ENCODE results near the gene MEN1. TPM values are rescaled to one million over a fixed set of nuclear protein-coding genes. Genes with fewer than 3 reads are reported as not detected.

The MEN1 gene
- 4.3 TPM for total RNA-seq (ENCODE audit: insufficient read depth, low replicate concordance)

DNA sequence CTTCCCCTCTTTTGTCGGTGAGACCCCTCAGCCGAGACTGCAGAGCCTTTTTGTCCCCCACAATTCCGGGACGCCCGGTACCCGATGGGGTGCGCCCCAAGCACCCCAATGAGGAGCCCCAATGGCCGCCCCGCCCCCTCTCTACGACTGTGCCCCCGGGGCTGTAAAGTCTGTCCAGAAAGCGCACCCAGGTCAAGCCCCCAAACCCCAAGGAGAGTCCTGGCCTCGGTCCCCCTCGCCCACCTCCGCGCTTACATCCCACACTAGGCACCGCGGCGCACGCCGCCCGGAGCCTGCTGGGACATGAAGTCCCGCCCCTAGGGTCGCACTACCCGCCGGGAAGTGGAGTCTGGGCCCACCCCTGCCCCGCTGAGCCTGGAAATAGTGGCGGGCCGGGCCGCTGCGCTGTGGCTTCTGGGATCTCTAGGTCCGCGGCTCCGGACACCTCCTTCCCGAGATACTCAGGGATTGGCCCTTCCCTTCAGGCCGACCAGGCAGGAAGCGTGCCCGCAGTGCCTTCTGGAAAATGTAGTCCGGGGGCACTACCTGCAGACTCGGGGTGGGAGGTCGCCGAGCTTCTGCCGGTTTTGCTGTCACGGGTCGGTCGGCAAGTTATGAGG is at the start of gene MEN1:
TSS of gene MEN1 (minus strand) at position 281 of the 620 bp plus-strand sequence. CDS start 442 bp downstream, outside the sequence.
- peak; percentile 99 for DNase-seq (ENCODE audit: low spot score)

DNA sequence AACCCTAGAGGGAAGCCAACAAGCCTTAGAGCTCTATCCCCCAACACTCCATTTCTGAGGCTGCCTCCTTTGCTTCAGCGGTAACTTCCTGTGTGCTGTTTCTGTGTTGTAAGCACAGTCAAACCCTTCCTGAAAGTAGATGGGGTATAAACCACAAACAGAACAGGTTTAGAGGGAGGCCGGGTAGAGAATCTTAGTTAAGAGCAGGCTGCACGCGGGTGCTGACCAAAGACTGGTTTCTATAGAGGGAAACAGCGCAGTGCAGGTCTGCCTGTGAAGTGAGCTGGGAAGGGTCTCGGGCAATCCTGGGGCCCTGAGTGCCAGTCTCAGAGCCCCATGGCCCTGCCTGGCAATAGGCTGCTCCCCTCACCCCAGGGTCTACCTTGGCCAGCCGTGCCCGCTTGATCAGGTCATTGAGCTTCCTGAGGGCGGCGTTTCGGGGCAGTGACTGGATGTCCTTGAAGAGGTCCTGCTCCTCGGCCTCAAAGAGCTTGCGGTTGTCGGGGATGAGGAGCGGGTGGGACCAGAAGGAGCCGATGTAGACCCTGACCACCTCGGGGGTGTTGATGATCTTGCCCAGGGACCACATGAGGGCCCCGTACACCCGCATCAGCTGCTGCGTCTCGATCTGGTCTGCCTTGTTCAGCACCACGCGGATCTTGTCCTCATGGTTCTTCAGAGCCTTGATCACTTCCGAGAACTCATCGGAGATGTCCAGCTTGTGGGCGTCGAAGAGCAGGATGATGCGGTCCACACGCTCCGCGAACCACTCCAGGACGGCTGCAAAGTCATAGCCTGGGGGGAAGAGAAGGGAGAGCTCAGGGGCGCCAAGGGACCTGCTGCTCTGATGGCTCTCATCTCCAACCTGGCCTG is 49.4 kb upstream of the MEN1 start:
- DNase-seq (ENCODE audit: low spot score), result no peak

DNA sequence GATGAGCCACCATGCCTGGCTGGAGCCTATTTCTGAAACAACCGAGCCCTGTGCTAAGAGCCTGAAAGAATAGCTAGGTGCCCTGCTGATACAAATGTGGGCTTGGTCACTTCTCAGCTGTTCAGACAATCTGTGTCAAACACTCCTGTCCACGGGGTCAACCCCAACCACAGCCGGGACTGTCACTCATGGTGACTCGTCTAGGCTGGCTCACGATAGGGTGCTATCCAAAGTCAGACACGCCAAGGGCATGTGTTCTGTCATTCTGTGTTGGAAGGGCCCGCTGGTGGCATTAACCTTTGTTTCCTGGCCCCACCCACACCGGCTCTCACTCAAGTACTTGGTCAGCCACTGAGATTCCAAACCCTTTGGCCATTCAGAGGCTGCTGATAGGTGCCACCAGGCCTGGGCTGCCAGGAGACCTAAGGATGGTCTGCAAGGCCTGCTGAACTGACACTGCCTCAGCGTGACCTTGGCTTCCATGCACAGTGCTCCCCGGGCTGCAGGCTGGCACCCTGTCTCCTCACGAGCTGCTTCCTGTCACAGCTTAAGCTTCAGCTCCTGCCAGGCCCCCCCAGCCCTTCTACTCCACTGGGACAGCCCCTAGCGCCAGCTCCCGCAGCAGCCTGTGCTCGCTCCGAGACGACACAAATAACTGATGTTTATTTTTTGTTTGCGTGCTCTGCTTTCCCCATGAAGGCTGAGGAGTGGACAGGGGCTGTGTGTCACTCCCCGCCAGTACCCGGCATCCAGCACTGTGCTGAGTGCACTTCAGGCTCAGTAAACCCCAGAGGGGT is 48.3 kb upstream of the MEN1 start:
- DNase-seq (ENCODE audit: low spot score), result no peak

DNA sequence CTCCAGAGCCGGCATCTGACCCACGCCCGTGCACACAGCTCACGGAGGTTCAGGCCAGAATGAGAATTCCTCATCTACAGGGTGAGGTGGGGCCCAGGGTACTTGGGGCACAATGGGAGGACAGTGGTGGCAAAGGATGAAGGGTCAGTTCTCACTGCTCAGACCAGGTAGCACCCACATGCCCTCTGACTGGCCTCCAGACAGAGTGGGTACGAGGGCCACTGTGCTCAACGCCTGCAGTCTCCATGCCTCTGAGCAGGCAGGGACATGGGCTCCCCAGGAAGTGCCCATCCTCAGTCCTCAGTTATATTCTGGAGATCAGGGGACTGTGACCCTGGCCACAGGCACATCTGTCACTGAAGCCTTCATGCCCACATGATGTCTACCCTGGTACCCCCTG is 47.1 kb upstream of the MEN1 start:
- DNase-seq (ENCODE audit: low spot score), result no peak

DNA sequence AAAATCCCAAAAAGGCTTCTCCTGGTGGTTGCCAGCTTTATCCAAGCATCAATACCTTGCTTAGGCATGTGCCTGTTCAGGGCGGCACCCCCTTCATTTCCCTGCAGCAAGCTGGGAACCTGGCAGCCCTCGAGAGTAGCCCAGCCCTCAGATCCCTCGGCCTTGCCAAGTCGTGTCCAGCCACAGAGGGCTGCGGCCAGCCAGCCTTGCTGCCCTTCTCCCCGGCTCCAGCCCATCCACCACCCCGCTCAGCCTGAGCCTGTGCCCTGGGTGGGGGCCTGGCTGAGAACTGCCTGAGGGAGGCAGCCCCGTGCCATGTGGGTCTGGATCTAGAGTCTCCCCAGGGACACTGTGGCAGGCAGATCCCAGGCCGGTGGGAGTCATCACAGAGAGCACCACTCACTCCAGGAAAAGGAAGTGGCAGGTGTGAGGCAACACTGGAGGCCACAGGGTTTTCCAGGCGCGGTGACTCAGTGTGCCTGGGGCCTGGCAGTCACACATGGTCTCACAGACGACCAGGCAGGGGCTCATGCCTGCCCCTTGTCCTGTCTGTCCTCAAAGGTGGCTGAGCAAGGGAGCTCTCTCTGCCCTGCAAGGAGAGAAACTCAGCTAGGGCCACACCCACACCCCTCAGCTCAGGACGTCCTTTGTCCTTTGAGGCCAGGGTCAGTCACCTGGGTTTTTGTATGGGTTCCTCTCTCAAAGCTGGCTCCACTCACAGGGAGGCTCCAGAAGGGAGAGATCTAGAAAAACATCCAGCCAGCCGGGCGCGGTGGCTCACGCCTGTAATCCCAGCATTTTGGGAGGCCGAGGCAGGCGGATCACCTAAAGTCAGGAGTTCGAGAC is 46.3 kb upstream of the MEN1 start:
- DNase-seq (ENCODE audit: low spot score), result no peak

DNA sequence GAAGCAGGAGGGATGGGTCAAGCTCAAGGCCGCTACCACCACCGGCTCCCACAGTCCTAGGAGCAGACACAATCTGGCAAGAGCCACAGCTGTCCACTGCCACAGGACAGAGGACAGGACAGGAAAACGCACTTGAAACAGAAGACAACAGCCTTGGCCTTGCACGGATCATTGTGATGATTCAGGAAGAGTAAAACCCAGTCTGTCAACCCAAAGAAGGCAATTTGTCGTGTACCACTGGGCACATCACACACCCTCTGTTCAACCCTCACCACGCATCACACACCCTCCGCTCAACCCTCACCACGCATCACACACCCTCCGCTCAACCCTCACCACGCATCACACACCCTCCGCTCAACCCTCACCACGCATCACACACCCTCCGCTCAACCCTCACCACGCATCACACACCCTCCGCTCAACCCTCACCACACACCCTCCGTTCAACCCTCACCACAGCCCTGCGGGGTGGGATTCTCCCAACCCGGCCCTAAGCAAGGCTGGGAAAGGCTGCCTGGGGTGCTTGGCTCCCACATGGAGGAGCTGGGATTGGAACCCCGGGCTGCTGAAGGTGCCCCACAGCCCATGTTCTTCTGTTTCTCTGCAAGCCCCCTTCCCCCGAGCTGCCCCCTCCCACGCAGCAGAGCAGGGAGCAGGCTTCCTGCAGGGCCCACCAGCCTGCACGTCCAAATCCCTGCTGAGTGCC is 45.4 kb upstream of the MEN1 start:
- no peak for DNase-seq (ENCODE audit: low spot score)

DNA sequence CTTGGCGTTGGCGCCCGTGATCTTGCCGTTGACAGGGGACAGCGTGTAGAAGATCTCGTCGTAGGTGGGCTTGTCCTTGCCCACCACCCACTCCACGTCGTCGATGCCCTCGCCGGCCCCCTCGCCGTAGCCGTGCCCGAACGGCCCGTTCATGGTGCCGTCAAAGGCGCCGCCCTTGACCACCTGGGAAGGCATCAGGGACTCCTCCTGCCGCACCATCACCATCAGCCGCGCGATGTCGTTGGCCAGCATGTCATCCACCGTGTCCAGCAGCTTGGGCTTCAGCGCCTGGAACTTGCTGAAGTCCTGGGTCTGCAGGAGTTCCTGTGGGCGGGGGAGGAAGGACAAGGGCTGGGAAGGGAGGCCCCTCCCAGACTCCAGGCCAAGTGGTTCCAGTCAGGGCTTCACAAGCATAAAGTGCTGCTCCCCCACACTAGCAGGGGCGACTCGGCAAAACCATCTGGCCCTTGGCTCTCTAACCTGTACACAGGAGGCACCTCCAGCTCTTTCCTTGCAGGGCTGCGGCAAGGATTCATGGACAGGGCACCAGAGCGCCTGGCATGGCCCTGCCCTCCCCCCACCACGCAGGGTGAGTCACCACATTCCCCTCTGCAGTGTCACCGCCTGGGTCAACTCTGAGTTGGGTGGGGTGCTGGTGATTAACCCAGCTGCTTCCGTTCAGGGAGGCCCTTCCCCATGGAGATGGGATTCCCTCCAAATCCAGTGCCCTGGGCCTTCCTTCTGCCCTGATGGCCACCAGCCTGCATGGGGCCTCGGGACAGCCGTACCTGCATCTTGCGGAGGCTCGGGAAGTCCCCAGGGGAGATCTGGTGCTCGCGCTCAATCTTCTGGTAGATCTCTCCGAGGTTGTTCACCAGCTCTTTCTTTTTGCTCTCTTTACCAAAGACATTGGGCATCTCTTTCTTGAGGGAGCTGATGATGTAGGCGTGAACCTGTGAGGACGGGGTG is 44.5 kb upstream of the MEN1 start:
- DNase-seq (ENCODE audit: low spot score), result peak; percentile 87

DNA sequence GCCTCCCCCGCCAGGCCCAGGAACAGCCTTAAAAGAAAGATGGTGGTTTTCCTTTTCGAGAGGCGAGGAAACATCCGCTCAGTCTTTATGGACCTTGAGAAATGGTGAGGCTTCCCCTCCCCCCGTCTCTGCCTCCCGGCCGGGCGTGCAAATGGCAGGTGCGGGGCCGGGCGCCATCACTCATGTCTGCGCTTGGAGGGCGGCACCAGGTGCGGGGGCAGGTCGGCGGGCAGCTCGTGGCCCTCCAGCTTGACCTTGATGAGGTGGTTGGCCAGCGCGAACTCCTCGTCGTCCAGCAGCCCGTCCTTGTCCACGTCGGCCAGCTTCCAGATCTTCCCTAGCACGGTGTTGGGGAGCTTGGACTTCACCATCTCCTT is 43.8 kb upstream of the MEN1 start:
- no peak for DNase-seq (ENCODE audit: low spot score)

DNA sequence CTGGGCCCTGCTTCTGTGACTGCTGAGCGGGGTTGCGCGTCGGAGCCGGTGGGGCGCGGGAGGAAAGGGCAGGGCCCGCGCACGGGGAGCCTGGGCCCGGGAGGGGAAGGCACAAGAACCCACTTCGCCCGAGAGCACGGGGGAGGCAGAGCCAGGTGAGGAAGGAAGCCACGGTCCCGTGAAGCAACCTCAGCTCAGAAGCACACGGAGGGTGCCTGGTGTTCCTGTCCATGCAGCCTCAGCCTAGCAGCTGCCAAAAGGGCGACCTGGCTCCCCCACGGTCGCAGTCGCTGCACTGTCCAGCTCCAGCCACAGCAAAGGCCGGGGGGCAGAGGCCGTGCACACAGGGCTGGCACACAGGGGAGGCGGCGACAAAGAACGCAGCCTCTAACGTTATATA is 43.4 kb upstream of the MEN1 start:
- no peak for DNase-seq (ENCODE audit: low spot score)

DNA sequence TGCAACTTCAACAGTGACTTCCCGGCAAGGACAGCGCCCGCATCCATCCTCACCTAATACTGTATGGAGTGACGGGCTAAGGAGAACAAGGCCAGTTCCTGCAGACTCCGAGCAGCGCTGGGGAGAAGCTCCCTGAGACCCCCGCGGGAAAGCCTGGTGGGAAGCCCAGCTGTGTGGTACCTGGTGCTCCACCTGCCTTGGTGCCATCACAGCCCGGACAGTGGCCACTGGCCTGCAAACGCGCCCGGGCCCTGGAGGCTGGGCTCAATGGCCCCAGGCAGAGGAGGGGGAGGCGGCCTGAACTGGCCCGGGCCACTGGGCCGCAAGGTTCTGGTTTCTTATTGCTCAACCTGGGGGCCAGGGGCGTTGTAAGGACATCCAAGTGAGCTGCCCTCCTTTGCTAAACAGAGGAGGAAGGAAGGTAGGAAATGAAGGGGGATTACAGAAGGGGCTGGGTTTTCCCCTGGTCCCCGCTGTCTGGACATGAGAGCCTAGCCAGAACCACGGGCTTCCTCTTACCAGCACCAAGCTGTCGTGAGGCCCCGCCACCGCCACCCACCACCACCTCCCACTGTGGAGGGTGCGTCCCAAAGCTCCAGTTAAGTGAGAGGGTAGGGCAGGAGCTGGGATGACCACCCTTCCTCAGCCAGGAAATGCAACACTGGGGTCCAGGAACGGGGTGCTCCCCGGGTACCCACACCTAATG is 42.6 kb upstream of the MEN1 start:
- DNase-seq (ENCODE audit: low spot score), result no peak

DNA sequence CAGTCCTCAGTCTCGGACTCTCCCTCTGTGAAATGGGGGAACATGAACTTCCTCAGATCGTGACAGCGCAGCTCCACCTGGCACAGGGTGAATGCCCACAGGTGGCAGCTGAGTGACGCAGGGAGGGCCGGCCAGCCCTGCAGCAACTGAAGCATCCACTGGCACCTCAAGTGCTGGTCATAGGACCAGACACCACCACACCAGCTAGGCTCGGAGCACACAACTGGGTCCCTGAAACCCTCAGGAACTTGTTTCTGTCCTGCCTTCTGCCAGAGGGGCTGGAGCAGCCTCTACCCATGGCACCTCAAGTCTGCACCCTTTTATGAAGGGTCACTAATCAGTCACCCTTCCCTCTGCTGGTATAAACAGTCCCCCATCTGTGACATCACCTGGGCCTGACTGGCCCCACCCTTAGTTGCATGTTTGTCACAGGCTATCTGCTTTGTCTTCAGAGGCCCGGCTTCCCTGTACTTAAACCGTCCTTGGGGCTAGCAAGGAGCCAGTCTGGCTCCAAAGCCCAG is 41.5 kb upstream of the MEN1 start:
- no peak for DNase-seq (ENCODE audit: low spot score)

DNA sequence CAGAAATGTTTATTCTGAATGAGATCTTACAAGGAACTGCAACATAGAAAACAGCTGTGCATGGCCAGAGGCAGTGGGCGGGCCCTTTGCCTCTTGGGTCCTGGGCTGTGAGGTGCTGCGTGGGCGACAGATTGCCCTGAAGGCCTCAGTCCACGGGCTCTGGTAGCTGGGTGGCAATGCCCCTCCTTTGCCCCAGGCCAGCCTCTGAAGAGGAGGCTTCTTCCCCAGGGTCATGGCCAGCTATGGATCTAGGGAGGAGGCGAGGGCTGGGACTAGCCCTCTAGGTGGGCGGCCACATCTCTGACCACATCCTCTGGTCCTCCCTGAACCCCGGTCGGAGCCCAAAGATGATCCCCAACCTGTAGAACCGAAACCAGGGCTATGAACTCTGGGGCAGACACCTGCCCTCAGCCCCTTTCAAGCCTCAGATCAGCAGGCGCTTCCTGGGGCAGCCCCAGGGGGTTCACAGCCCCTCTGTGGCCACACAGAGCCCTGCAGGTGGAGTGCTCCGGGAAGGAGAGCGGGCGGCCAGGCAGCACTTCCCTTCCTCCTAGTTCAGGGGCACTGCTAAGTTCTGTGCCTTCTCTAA is 40.7 kb upstream of the MEN1 start:
- no peak for DNase-seq (ENCODE audit: low spot score)

DNA sequence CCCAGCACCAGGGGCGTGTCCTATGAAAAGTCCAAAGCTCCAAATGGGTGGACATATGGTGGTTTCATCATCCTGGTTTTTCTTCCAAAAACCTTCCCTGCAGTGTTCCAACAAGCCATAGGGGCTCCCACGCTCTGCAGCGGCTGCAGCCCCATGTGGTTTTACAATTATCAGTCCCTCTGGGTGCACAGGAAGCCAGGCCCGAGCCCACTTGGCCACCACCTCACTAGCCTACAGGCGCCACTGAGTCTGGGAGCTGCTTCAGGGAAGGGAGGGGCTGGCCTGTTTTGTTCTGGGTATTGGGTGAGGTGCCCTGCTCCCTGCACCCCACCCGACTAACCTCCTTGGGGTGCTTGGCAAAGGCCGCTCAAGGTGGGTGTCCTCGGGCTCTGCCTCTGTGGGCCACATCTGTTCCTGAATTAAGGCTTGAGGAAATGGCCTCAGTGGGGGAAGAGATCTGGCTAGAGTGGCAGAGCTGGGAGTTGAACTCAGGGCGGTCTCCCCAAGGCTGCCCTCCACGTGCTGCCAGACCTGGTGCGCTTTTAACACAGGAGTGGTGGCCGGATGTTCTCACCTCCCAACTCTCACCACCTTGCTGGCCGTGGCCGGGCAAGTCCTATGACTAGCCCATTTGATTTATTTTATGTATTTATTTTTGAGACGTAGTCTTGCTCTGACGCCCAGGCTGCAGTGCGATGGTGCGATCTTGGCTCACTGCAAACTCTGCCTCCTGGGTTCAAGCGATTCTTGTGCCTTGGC is 39.4 kb upstream of the MEN1 start:
- no peak for DNase-seq (ENCODE audit: low spot score)

DNA sequence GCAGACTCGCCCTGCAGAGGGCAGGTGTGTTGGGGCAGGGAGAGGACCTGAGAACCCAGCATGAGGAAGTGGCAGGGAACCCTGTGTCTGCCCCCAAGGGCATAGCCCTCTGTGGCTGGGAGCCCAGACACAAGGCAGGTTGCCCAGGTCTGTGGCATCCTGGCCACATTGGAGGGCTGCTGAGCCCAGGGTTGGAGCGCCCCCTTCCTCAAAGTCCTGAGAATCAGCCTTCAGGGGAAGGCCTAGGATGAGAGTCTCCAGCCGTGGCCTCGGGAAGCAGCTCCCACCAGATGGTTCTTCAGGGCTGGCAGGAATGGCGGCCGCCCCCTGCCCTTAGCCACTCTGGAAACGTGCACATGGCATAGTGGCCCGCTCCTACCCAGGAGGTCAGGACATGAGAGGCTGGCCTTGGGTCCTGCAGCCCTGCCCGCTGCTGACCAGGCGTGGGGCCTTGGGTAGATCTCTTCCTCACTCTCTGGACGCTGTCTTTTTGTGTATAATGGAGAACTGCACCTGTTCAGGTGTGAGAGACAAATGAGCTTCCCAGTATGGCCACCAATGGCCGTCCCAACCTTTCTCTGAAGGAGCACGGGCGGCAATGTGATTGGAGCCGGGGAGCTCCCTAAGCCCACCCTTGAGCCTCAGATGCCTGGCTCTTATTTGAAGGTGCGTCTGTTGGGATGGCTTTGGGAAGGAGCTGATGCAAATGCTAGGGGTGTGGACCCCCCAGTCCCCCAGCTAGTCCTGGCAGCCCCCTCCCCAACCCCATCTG is 38.7 kb upstream of the MEN1 start:
- no peak for DNase-seq (ENCODE audit: low spot score)

DNA sequence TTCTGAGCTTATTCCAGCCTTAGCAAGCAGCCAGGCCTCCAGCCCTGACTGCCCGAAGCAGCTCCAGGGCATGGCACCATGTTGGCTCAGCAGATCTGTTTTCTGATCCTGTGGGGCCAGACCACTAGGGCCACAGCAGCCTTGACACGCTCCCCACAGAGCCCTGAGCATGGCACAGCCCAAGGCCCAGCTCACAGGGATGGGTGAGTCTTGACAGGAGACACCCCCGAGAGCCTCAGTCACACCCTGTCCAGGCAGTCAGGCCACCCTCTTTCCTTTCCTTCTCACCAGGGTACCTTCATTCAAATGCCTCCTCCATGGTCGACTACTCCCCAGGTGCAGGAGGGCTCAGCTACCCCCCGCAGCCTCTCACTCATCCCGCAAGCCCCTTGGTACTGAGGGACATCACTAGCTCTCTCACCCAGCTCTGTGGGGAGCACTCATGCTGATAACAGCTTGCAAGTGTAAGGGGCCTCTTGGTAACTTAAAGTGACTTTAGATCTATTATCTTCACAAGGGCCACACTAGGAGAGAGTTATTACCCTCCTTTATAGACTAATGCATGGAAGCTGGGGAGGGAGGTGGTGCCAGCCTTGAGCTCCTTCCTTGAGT is 38.0 kb upstream of the MEN1 start:
- no peak for DNase-seq (ENCODE audit: low spot score)

DNA sequence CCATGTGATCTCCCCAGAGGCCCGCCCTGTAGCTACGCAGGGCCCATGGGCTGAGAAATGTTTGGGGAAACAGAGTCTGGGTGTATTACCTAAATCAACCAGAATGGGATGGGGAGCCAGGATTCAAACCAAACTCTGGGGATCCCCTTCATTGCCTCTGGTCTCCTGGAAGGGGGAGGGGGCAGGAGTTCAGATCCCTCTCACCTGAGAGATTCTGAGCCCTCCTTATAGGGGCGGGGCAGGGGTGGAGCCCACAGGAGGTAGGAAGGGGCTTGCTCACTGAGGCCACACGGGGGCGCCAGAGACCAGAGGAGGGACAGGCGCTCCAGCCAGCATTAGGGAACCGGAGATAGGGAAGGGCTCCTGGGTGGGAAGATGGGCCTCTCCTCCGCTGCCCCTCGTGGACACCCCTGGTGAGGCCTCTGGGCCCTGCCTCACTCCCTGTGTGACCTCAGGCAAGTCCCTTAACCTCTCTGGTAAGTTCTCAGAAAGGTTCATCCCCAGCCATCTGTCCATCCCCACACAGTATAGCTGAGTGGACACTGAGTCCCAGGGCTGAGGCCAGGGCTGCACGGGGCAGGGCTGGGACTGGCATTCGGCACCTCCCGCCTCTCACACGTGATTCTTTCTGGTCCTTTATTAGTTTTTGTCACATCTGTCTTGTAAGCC is 36.8 kb upstream of the MEN1 start:
- DNase-seq (ENCODE audit: low spot score), result peak; percentile 96
